Erythroblast (primary cell): Measurements from ENCODE around the gene TMEM42.

Source experiments
- DNase-seq, 2 experiments: peaks; one replicate each; lab custom pipeline; 2025; lab: John Stamatoyannopoulos, UW
- GATA1 ChIP-seq: IDR thresholded peaks from 2 replicates; pipeline ENCODE4 v1.6.1; 2011; ENCODE audit warnings: low read depth, mild to moderate bottlenecking, control low read depth, low read length, moderate library complexity
- POLR2A ChIP-seq: IDR thresholded peaks from 2 replicates; pipeline ENCODE4 v1.6.1; 2011; ENCODE audit warnings: mild to moderate bottlenecking, low read length

Gene TMEM42

GRCh38 chr3:44860117-44860516 is 1.6 kb upstream of the TMEM42 start:
- TF ChIP-seq POLR2A (no peak), GATA1 (no peak)
- DNase-seq: no peak

- TF ChIP-seq POLR2A (no peak), GATA1 (no peak)
- DNase-seq: no peak
Measured at GRCh38 chr3:44862226-44862637, 520 bp downstream of the TMEM42 start.

- no peak for TF ChIP-seq POLR2A
- TF ChIP-seq GATA1: no peak
- no peak for DNase-seq
Measured at GRCh38 chr3:44865272-44866035, 3.7 kb downstream of the TMEM42 start.

- TF ChIP-seq GATA1 (no peak), POLR2A (no peak)
- no peak for DNase-seq
Measured at GRCh38 chr3:44867421-44868111, 5.9 kb downstream of the TMEM42 start.

GRCh38 chr3:44870375-44871061 is 8.8 kb downstream of the TMEM42 start:
- no peak for TF ChIP-seq POLR2A
- TF ChIP-seq GATA1: no peak
- DNase-seq: no peak

- no peak for DNase-seq
- TF ChIP-seq POLR2A (no peak), GATA1 (no peak)
Measured at GRCh38 chr3:44874308-44874707, 12.6 kb downstream of the TMEM42 start, which contains the start of gene TGM4. Gene TGM4 (plus strand): TSS chr3:44874608. CDS start chr3:44874679, 71 bp downstream.

- no peak for DNase-seq
- no peak for TF ChIP-seq GATA1
- no peak for TF ChIP-seq POLR2A
Measured at GRCh38 chr3:44875596-44875995, 13.9 kb downstream of the TMEM42 start.

- no peak for DNase-seq
- TF ChIP-seq GATA1 (no peak), POLR2A (no peak)
Measured at GRCh38 chr3:44877333-44877732, 15.6 kb downstream of the TMEM42 start.

GRCh38 chr3:44880284-44880683 is 18.6 kb downstream of the TMEM42 start:
- TF ChIP-seq GATA1 (no peak), POLR2A (no peak)
- DNase-seq: no peak

GRCh38 chr3:44883213-44883955 is 21.7 kb downstream of the TMEM42 start:
- TF ChIP-seq GATA1: no peak
- TF ChIP-seq POLR2A: no peak
- DNase-seq: no peak

GRCh38 chr3:44883999-44884431 is 22.3 kb downstream of the TMEM42 start:
- TF ChIP-seq GATA1 (no peak), POLR2A (no peak)
- no peak for DNase-seq

GRCh38 chr3:44885618-44886017 is 23.9 kb downstream of the TMEM42 start:
- no peak for TF ChIP-seq POLR2A
- no peak for TF ChIP-seq GATA1
- peak in 1 of 2 experiments; percentile 9 for DNase-seq

- DNase-seq: no peak
- TF ChIP-seq GATA1: no peak
- TF ChIP-seq POLR2A: no peak
Measured at GRCh38 chr3:44886561-44886960, 24.8 kb downstream of the TMEM42 start.

- no peak for TF ChIP-seq POLR2A
- no peak for TF ChIP-seq GATA1
- DNase-seq: no peak
Measured at GRCh38 chr3:44887101-44887500, 25.4 kb downstream of the TMEM42 start.
